Mucosa of descending colon (tissue), 3 donors: Measurements from ENCODE around the gene SRSF3. TPM values are rescaled to one million over a fixed set of nuclear protein-coding genes. Genes with fewer than 3 reads are reported as not detected.

Experiments used
- ATAC-seq: fragments of 200-7000 bp; cut with Tn5 transposase; one replicate; pipeline ENCODE4 v1.9.1; 2020; ENCODE audit warnings: mild to moderate bottlenecking, moderate library complexity
- DNase-seq, 3 donors: peaks; one replicate each; pipeline ENCODE4 v3.0.0-alpha.2; 2020
- H3K36me3 ChIP-seq: fragments of 200-600 bp; one replicate; pipeline ENCODE4 v1.8.0; 2021; ENCODE audit warnings: low read depth, mild to moderate bottlenecking
- H3K4me1 ChIP-seq: fragments of 200-600 bp; one replicate; pipeline ENCODE4 v1.8.0; 2021; ENCODE audit warnings: low read depth, mild to moderate bottlenecking
- H3K4me3 ChIP-seq: fragments of 200-600 bp; one replicate; pipeline ENCODE4 v1.8.0; 2021; ENCODE audit warnings: mild to moderate bottlenecking
- H3K9me3 ChIP-seq: fragments of 200-600 bp; one replicate; pipeline ENCODE4 v1.8.0; 2021; ENCODE audit warnings: mild to moderate bottlenecking
- CTCF ChIP-seq: fragments of 200-600 bp; IDR thresholded peaks from one replicate; pipeline ENCODE4 v1.8.0; 2022; ENCODE audit warnings: antibody characterized with exemption, mild to moderate bottlenecking
- intact Hi-C, 2 donors: fragments of 100-400 bp; cut with DNase I in 1 of 2; cut with micrococcal nuclease in 1 of 2; formaldehyde crosslinking; loops; one replicate each; pipeline versions ENCODE4 v1.11.0 to v1.11.1; 2022; cut with DNase I, micrococcal nuclease
- total RNA-seq, 3 donors: library from RNA; stranded (reverse); fragmentation: NEBNext Ultra II Directional in 2 of 3; extraction: Animal tissue kit (Norgen Biotek cat#: 25700) in 2 of 3; gene quantifications; one replicate each; pipeline versions ENCODE4 v1.2.1 to v1.2.4, GENCODE V29; 2021 to 2023
- donor health status: DM: no; HTN: no; CAD: no; lungs with moderate emphysema.
- donor health status: DM: no; HTN: no; CAD: no.
- donor health status: DM: no; HTN: yes; CAD: no.

Gene SRSF3
- total RNA-seq, 3 donors from 2014 or later, result 176 to 243 (median 229) TPM

GRCh38 chr6:36547646-36548400, 46.3 kb upstream of the SRSF3 start:
- Histone ChIP-seq H3K36me3 (no peaks in the 10 kb centered on the region), H3K4me3 (peak overlapping the region; percentile 83), H3K9me3 (no peaks in the 10 kb centered on the region), H3K4me1 (peaks cover 31% of the 10 kb centered on the region)
- intact Hi-C loops, result loop anchor here in 1 of 2 donors (10.0 kb wide), 1 partner anchor 47 kb away; the partner anchor contains the start of gene SRSF3
- DNase-seq (peak in 1 of 3 donors; percentile 26), ATAC-seq (no peak)
- no peak for TF ChIP-seq CTCF

GRCh38 chr6:36548401-36548743, 45.8 kb upstream of the SRSF3 start:
- DNase-seq (no peak), ATAC-seq (no peak)
- Histone ChIP-seq H3K36me3 (no peaks in the 10 kb centered on the region), H3K4me3 (no peak overlapping the region), H3K9me3 (no peaks in the 10 kb centered on the region), H3K4me1 (peaks cover 31% of the 10 kb centered on the region)
- no peak for TF ChIP-seq CTCF
- intact Hi-C loops, result loop anchor here in 1 of 2 donors (10.0 kb wide), 1 partner anchor 46 kb away; the partner anchor contains the start of gene SRSF3

GRCh38 chr6:36550473-36551000, 43.6 kb upstream of the SRSF3 start:
- TF ChIP-seq CTCF, result no peak
- peaks cover 9% of the 10 kb centered on the region for H3K4me1 ChIP-seq
- H3K36me3 ChIP-seq, result no peaks in the 10 kb centered on the region
- no peak for ATAC-seq
- no peak overlapping the region for H3K4me3 ChIP-seq
- H3K9me3 ChIP-seq, result no peaks in the 10 kb centered on the region
- no peak for DNase-seq
- intact Hi-C loops, result no loop called here

- DNase-seq, result no peak
- no peak overlapping the region for H3K4me3 ChIP-seq
Measured at GRCh38 chr6:36555750-36556252, 38.4 kb upstream of the SRSF3 start.

GRCh38 chr6:36556281-36556680, 37.9 kb upstream of the SRSF3 start:
- TF ChIP-seq CTCF, result no peak
- Histone ChIP-seq H3K4me1 (no peaks in the 10 kb centered on the region), H3K36me3 (no peaks in the 10 kb centered on the region), H3K9me3 (no peaks in the 10 kb centered on the region), H3K4me3 (no peak overlapping the region)
- ATAC-seq (no peak), DNase-seq (no peak)
- intact Hi-C loops, result no loop called here

More at GRCh38 chr6:36555750-36556252, 38.4 kb upstream of the SRSF3 start:
- intact Hi-C loops, result no loop called here
- no peak for ATAC-seq
- H3K9me3 ChIP-seq, result no peaks in the 10 kb centered on the region
- H3K36me3 ChIP-seq, result no peaks in the 10 kb centered on the region
- no peaks in the 10 kb centered on the region for H3K4me1 ChIP-seq
- no peak for TF ChIP-seq CTCF
